PC-3 (cell line): ENCODE data around the gene ACAD8. TPM values are rescaled to one million over a fixed set of nuclear protein-coding genes. Genes with fewer than 3 reads are reported as not detected.

Experiments
- ATAC-seq: fragments of 200-7000 bp; cut with Tn5 transposase; 2 replicates; pipeline ENCODE4 v1.9.1; 2020; ENCODE audit warnings: mild to moderate bottlenecking, moderate library complexity
- BruUV-seq: library from RNA; stranded (reverse); fragments of 400-500 nt; replicated peaks from 2 replicates; lab custom pipeline; 2021; lab: Mats Ljungman, UMichigan
- CTCF ChIA-PET: fragments of 300-600 bp; sonication (Branson Sonifier 250); formaldehyde crosslinking; loops from one replicate; lab custom pipeline; 2022; ENCODE audit warnings: antibody characterized with exemption; lab: Charles Lee
- POLR2A ChIA-PET: fragments of 300-600 bp; sonication (Branson Sonifier 250); formaldehyde crosslinking; loops from one replicate; lab custom pipeline; 2022; ENCODE audit warnings: antibody characterized with exemption; ENCODE audit not compliant: unreplicated experiment; lab: Charles Lee
- DNase-seq: peaks from one replicate; pipeline ENCODE4 v3.0.0-alpha.2; 2015
- H2AFZ ChIP-seq: fragments of 300-600 bp; sonication (generic); 2 replicates; pipeline ENCODE4 v1.6.0; 2016; ENCODE audit warnings: antibody characterized with exemption, low read length
- H3F3A ChIP-seq: fragments of 300-600 bp; sonication (generic); one replicate; pipeline ENCODE4 v1.6.0; 2017; ENCODE audit warnings: antibody characterized with exemption, low read length, control low read depth, mild to moderate bottlenecking; ENCODE audit not compliant: unreplicated experiment
- H3K27ac ChIP-seq: fragments of 300-600 bp; sonication (generic); 2 replicates; pipeline ENCODE4 v1.5.1; 2016; ENCODE audit warnings: mild to moderate bottlenecking, low read length
- H3K27me3 ChIP-seq: fragments of 300-600 bp; sonication (generic); 2 replicates; pipeline ENCODE4 v1.6.1; 2016; ENCODE audit warnings: low read length, mixed read lengths
- H3K36me3 ChIP-seq: fragments of 300-600 bp; sonication (generic); 2 replicates; pipeline ENCODE4 v1.6.1; 2016; ENCODE audit warnings: low read depth, mixed run types, low read length, mixed read lengths
- H3K4me1 ChIP-seq: fragments of 300-600 bp; sonication (generic); 2 replicates; pipeline ENCODE4 v1.5.1; 2016; ENCODE audit warnings: low read length; ENCODE audit not compliant: insufficient read depth
- H3K4me2 ChIP-seq: fragments of 300-600 bp; sonication (generic); 2 replicates; pipeline ENCODE4 v1.6.0; 2016; ENCODE audit warnings: low read length
- H3K4me3 ChIP-seq: fragments of 300-600 bp; sonication (generic); 2 replicates; pipeline ENCODE4 v1.5.1; 2016; ENCODE audit warnings: mild to moderate bottlenecking, low read length, mixed read lengths
- H3K79me2 ChIP-seq: fragments of 300-600 bp; sonication (generic); 2 replicates; pipeline ENCODE4 v1.6.1; 2017; ENCODE audit warnings: low read length, mixed read lengths
- H3K9ac ChIP-seq: fragments of 300-600 bp; sonication (generic); 2 replicates; pipeline ENCODE4 v1.6.0; 2016; ENCODE audit warnings: mild to moderate bottlenecking, low read length
- H3K9me2 ChIP-seq: fragments of 300-600 bp; sonication (generic); replicated peaks from 2 replicates; pipeline ENCODE4 v1.6.1; 2016; ENCODE audit warnings: mixed run types, low read length, mixed read lengths
- H3K9me3 ChIP-seq: fragments of 300-600 bp; sonication (generic); 2 replicates; pipeline ENCODE4 v1.6.1; 2016; ENCODE audit warnings: low read length, mixed read lengths
- H4K20me1 ChIP-seq: fragments of 300-600 bp; sonication (generic); 2 replicates; pipeline ENCODE4 v1.6.1; 2016; ENCODE audit warnings: low read length, mixed read lengths
- EZH2 ChIP-seq: fragments of 300-600 bp; sonication (generic); IDR thresholded peaks from one replicate; pipeline ENCODE4 v1.6.1; 2017; ENCODE audit warnings: antibody characterized with exemption, mild to moderate bottlenecking, low read length; ENCODE audit not compliant: unreplicated experiment
- EZH2phosphoT487 ChIP-seq: fragments of 300-600 bp; sonication (generic); IDR thresholded peaks from 2 replicates; pipeline ENCODE4 v1.6.1; 2018; ENCODE audit warnings: mild to moderate bottlenecking, antibody characterized with exemption, low read length, borderline replicate concordance
- intact Hi-C: fragments of 100-400 bp; cut with micrococcal nuclease; formaldehyde crosslinking; loops from 2 replicates; pipeline ENCODE4 v1.9.0; 2023
- total RNA-seq: library from RNA; depleted of rRNA; stranded (reverse); fragments of >200 nt; gene quantifications from 2 replicates; pipeline ENCODE4 v1.2.3, GENCODE V29; 2014
- TF ChIP-seq, protein P1 (sequence below): fragments of 300-600 bp; sonication (generic); conservative IDR thresholded peaks from 2 replicates; pipeline ENCODE4 v1.5.1; 2017; ENCODE audit warnings: antibody characterized with exemption, low read depth, mild to moderate bottlenecking, low read length

ACAD8 gene
- total RNA-seq, 1 experiment from 2014 or later, result 22.6 TPM

DNA sequence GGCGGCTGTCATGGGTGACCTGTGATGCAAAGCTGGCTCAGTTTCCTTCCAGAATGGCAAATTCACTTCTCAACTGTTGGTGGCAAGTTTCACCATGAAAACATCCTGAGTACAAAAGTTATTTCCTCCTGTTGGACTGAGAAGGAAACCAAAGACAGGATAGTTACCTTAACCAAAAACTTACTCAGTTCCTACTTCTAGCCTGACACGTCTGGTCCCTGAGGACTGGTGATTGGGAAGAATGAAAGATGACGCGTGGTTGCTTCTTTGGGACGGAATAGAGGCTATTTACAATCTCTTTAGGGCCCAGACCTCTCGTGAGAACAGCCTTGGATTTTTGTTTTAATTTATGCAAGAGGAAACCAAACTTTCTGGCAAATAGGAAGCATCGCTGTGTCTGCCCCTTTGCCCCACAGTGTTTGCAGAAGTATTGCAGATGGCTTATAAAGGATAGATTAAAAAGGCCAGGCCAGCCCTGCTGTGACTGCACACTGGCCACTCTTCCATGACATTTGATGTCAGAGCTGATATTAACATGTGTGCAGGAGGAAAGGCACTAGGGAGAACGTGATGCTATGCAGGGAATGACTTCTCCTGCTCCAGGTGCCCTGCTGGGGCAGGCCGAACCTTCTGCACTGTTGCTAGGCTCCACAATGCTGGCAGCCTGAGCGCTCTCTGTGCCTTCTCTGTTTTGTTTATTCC lies 21.3 kb upstream of the ACAD8 start:
- Histone ChIP-seq H3K4me3 (no peak overlapping the region), H3K27me3 (no peaks in the 10 kb centered on the region), H3K79me2 (peaks cover 70% of the 10 kb centered on the region), H3K9me3 (no peaks in the 10 kb centered on the region), H3K36me3 (no peaks in the 10 kb centered on the region), H3K9me2 (no peaks in the 10 kb centered on the region), H4K20me1 (peaks cover 5% of the 10 kb centered on the region; the same call in 1 of the 2 replicates), H3F3A (no peaks in the 10 kb centered on the region), H3K4me2 (no peak overlapping the region), H2AFZ (no peak overlapping the region), H3K27ac (no peak overlapping the region), H3K4me1 (peaks cover 3% of the 10 kb centered on the region; the same call in 1 of the 2 replicates), H3K9ac (no peak overlapping the region)
- no peak for TF ChIP-seq EZH2
- no TSS peak for BruUV-seq
- DNase-seq (no peak), ATAC-seq (no peak)
- ChIA-PET POLR2A (no interaction called here), CTCF (no interaction called here)
- intact Hi-C loops, result no loop called here

DNA sequence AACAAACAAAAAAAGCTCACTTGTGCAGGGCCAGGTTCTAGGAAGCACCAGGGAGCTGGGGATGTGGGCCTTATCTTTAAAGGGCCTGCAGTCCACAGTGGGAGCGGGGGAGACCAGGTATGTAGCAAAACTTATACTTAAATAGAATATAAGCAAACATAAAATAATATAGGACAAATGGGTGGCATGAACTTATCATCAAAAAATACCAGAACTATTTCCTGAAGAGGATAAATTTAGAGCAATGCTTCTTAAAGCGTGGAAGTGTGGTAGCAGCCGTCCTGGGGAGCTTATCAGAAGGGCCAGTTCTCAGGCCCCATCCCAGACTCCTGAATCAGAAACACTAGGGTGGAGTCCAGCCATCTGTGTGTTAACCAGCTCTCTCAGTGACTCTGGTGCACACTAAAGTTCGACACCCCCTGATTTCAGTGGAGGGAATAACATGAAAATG lies 19.6 kb upstream of the ACAD8 start:
- Histone ChIP-seq H3K4me1 (no peaks in the 10 kb centered on the region), H2AFZ (no peak overlapping the region), H3K9ac (no peak overlapping the region), H3K4me2 (no peak overlapping the region), H3K9me2 (no peaks in the 10 kb centered on the region), H3K27me3 (no peaks in the 10 kb centered on the region), H3K4me3 (no peak overlapping the region), H3K79me2 (peaks cover 55% of the 10 kb centered on the region), H3F3A (no peaks in the 10 kb centered on the region), H3K9me3 (no peaks in the 10 kb centered on the region), H4K20me1 (no peaks in the 10 kb centered on the region), H3K36me3 (no peaks in the 10 kb centered on the region), H3K27ac (no peak overlapping the region)
- CTCF ChIA-PET, result no interaction called here
- POLR2A ChIA-PET, result no interaction called here
- ATAC-seq (no peak), DNase-seq (no peak)
- intact Hi-C loops, result no loop called here
- no peak for TF ChIP-seq EZH2
- no peak for TF ChIP-seq EZH2phosphoT487
- TF ChIP-seq, protein P1, sequence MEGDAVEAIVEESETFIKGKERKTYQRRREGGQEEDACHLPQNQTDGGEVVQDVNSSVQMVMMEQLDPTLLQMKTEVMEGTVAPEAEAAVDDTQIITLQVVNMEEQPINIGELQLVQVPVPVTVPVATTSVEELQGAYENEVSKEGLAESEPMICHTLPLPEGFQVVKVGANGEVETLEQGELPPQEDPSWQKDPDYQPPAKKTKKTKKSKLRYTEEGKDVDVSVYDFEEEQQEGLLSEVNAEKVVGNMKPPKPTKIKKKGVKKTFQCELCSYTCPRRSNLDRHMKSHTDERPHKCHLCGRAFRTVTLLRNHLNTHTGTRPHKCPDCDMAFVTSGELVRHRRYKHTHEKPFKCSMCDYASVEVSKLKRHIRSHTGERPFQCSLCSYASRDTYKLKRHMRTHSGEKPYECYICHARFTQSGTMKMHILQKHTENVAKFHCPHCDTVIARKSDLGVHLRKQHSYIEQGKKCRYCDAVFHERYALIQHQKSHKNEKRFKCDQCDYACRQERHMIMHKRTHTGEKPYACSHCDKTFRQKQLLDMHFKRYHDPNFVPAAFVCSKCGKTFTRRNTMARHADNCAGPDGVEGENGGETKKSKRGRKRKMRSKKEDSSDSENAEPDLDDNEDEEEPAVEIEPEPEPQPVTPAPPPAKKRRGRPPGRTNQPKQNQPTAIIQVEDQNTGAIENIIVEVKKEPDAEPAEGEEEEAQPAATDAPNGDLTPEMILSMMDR, result no peak
- BruUV-seq, result no TSS peak

- CTCF ChIA-PET, result no interaction called here
- H4K20me1 ChIP-seq, result no peaks in the 10 kb centered on the region
- H2AFZ ChIP-seq, result no peak overlapping the region
- peaks cover 8% of the 10 kb centered on the region for H3K36me3 ChIP-seq
- DNase-seq (no peak), ATAC-seq (no peak)
- intact Hi-C loops, result no loop called here
- POLR2A ChIA-PET, result no interaction called here
- H3K27me3 ChIP-seq, result no peaks in the 10 kb centered on the region
- no peak overlapping the region for H3K27ac ChIP-seq
- H3K9me3 ChIP-seq, result no peaks in the 10 kb centered on the region
- no peak overlapping the region for H3K4me2 ChIP-seq
- H3K9me2 ChIP-seq, result no peaks in the 10 kb centered on the region
- H3K4me3 ChIP-seq, result no peak overlapping the region
- no peaks in the 10 kb centered on the region for H3K4me1 ChIP-seq
- no TSS peak for BruUV-seq
- H3F3A ChIP-seq, result no peaks in the 10 kb centered on the region
- no peak for TF ChIP-seq EZH2
- H3K79me2 ChIP-seq, result peaks cover 38% of the 10 kb centered on the region
- H3K9ac ChIP-seq, result no peak overlapping the region
Measured at GRCh38 chr11:134235399-134235798, 18.0 kb upstream of the ACAD8 start.
